GM12878 (cell line): Measurements from ENCODE around the gene CAMTA1. TPM values are rescaled to one million over a fixed set of nuclear protein-coding genes. Genes with fewer than 3 reads are reported as not detected.

Experiments used
- ATAC-seq: fragments of 200-7000 bp; cut with Tn5 transposase; 3 replicates; pipeline ENCODE4 v1.9.1; 2020; ENCODE audit warnings: mild to moderate bottlenecking, moderate library complexity
- BruUV-seq: library from RNA; stranded (reverse); fragments of 400-500 nt; replicated peaks from 2 replicates; lab custom pipeline; 2021; lab: Mats Ljungman, UMichigan
- CTCF ChIA-PET: fragments of 300-600 bp; sonication (Branson Sonifier 250); formaldehyde crosslinking; extraction: SDS; loops from one replicate; lab custom pipeline; 2021; ENCODE audit warnings: inconsistent platforms; lab: Yijun Ruan, JAX
- POLR2A ChIA-PET: fragments of 350-600 bp; formaldehyde crosslinking; extraction: SDS; loops from one replicate; lab custom pipeline; 2021; ENCODE audit warnings: inconsistent platforms; lab: Charles Lee
- RAD21 ChIA-PET: fragments of 300-600 bp; sonication (Branson Sonifier 250); formaldehyde crosslinking; loops from one replicate; lab custom pipeline; 2023; ENCODE audit warnings: antibody characterized with exemption; ENCODE audit not compliant: unreplicated experiment; lab: Charles Lee
- SMC1A ChIA-PET: fragments of 300-600 bp; sonication (Branson Sonifier 250); formaldehyde crosslinking; loops from one replicate; lab custom pipeline; 2023; ENCODE audit not compliant: unreplicated experiment, uncharacterized antibody; lab: Charles Lee
- DNase-seq: peaks from one replicate; pipeline ENCODE4 v3.0.0-alpha.2; 2011; ENCODE audit warnings: low read depth, low spot score
- FAIRE-seq: peaks from 3 replicates; lab custom pipeline; 2011; peaks lifted over from hg19 to GRCh38; lab: Jason Lieb, UNC
- H2AFZ ChIP-seq: 2 replicates; pipeline ENCODE4 v1.6.0; 2011; ENCODE audit warnings: low read depth, low read length, control low read depth; ENCODE audit not compliant: control insufficient read depth
- H3K27ac ChIP-seq: 2 replicates; pipeline ENCODE4 v1.5.1; 2011; ENCODE audit warnings: control low read depth; ENCODE audit not compliant: control insufficient read depth, insufficient read depth
- H3K27me3 ChIP-seq, 2 experiments: replicated peaks in 1 of 2; 2 replicates each; pipeline versions ENCODE4 v1.6.0 to v1.6.1; 2011; ENCODE audit warnings: low read length in 1 of 2; ENCODE audit not compliant: control insufficient read depth in 2 of 2, insufficient read depth in 2 of 2
- H3K36me3 ChIP-seq, 2 experiments: 2 replicates each; pipeline ENCODE4 v1.5.1; 2011; ENCODE audit warnings: low read length in 1 of 2; ENCODE audit not compliant: control insufficient read depth in 2 of 2, insufficient read depth in 2 of 2
- H3K4me1 ChIP-seq: 2 replicates; pipeline ENCODE4 v1.6.1; 2011; ENCODE audit warnings: mild to moderate bottlenecking, low read length, moderate library complexity, mixed read lengths; ENCODE audit not compliant: control insufficient read depth, insufficient read depth
- H3K4me2 ChIP-seq: 2 replicates; pipeline ENCODE4 v1.6.0; 2011; ENCODE audit warnings: control low read depth; ENCODE audit not compliant: control insufficient read depth, insufficient read depth
- H3K4me3 ChIP-seq: fragments of 200-600 bp; sonication (generic); 2 replicates; pipeline ENCODE4 v1.5.1; 2016
- H3K79me2 ChIP-seq: 2 replicates; pipeline ENCODE4 v1.6.0; 2011; ENCODE audit warnings: low read length; ENCODE audit not compliant: control insufficient read depth, insufficient read depth
- H3K9ac ChIP-seq: 2 replicates; pipeline ENCODE4 v1.8.0; 2011; ENCODE audit warnings: low read length, control low read depth, mixed read lengths; ENCODE audit not compliant: control insufficient read depth, insufficient read depth
- H3K9me3 ChIP-seq: replicated peaks from 3 replicates; pipeline ENCODE4 v1.5.1; 2011; ENCODE audit warnings: mild to moderate bottlenecking, low read length; ENCODE audit not compliant: control insufficient read depth, insufficient read depth
- H4K20me1 ChIP-seq: 2 replicates; pipeline ENCODE4 v1.6.0; 2011; ENCODE audit not compliant: control insufficient read depth, insufficient read depth
- ATF2 ChIP-seq: IDR thresholded peaks from 2 replicates; pipeline ENCODE4 v1.6.1; 2012; ENCODE audit warnings: low read length, inconsistent platforms
- BHLHE40 ChIP-seq, 2 experiments: fragments of 450-650 bp in 1 of 2; IDR thresholded peaks; 2 replicates each; pipeline ENCODE4 v1.6.1; 2011 to 2017; ENCODE audit warnings: low read depth in 2 of 2, borderline replicate concordance in 1 of 2, improper control_type of control experiment in 1 of 2, low read length in 1 of 2, mild to moderate bottlenecking in 1 of 2
- CHD4 ChIP-seq: fragments of 200-600 bp; sonication (generic); IDR thresholded peaks from 2 replicates; pipeline ENCODE4 v1.6.1; 2016; ENCODE audit warnings: mild to moderate bottlenecking
- DPF2 ChIP-seq: fragments of 450-650 bp; IDR thresholded peaks from 2 replicates; pipeline ENCODE4 v1.6.1; 2017; ENCODE audit warnings: mild to moderate bottlenecking
- IKZF1 ChIP-seq: fragments of 450-650 bp; conservative IDR thresholded peaks from 2 replicates; pipeline ENCODE4 v1.6.1; 2017; ENCODE audit warnings: antibody characterized with exemption, mild to moderate bottlenecking
- LARP7 ChIP-seq: fragments of 450-650 bp; IDR thresholded peaks from 2 replicates; pipeline ENCODE4 v1.6.1; 2017; ENCODE audit warnings: mild to moderate bottlenecking
- NFYA ChIP-seq: IDR thresholded peaks from 2 replicates; pipeline ENCODE4 v1.6.1; 2011; ENCODE audit warnings: low read depth, mild to moderate bottlenecking, low read length, improper control_type of control experiment, borderline replicate concordance
- NR2F1 ChIP-seq: fragments of 450-650 bp; conservative IDR thresholded peaks from 2 replicates; pipeline ENCODE4 v1.6.1; 2017; ENCODE audit warnings: mild to moderate bottlenecking
- PAX5 ChIP-seq: IDR thresholded peaks from 2 replicates; pipeline ENCODE4 v1.6.1; 2011; ENCODE audit warnings: low read depth, low read length, borderline replicate concordance
- PBX3 ChIP-seq: IDR thresholded peaks from 2 replicates; pipeline ENCODE4 v1.6.1; 2011; ENCODE audit warnings: mild to moderate bottlenecking, low read depth, low read length, moderate library complexity; ENCODE audit not compliant: insufficient replicate concordance
- PKNOX1 ChIP-seq: fragments of 450-650 bp; IDR thresholded peaks from 2 replicates; pipeline ENCODE4 v1.6.1; 2016; ENCODE audit warnings: mild to moderate bottlenecking
- POLR2A ChIP-seq: IDR thresholded peaks from 2 replicates; pipeline ENCODE4 v1.6.1; 2011; ENCODE audit warnings: low read depth, mild to moderate bottlenecking, low read length
- RELA ChIP-seq: fragments of 450-650 bp; IDR thresholded peaks from 2 replicates; pipeline ENCODE4 v1.8.0; 2014; ENCODE audit warnings: borderline replicate concordance; ENCODE audit not compliant: partially characterized antibody
- SP1 ChIP-seq: IDR thresholded peaks from one replicate; pipeline ENCODE4 v1.6.1; 2011; ENCODE audit warnings: low read depth, low read length
- SUPT20H ChIP-seq: IDR thresholded peaks from 2 replicates; pipeline ENCODE4 v1.6.1; 2011; ENCODE audit warnings: low read depth, mild to moderate bottlenecking, low read length, moderate library complexity, borderline replicate concordance; ENCODE audit not compliant: control insufficient read depth
- USF1 ChIP-seq: IDR thresholded peaks from 2 replicates; pipeline ENCODE4 v1.6.1; 2011; ENCODE audit warnings: borderline replicate concordance, low read depth, mild to moderate bottlenecking, moderate library complexity, mixed read lengths, low read length; ENCODE audit not compliant: insufficient read depth; ENCODE audit errors: extremely low read length
- ZBTB33 ChIP-seq: fragments of 450-650 bp; IDR thresholded peaks from 2 replicates; pipeline ENCODE4 v1.6.1; 2017; ENCODE audit warnings: mild to moderate bottlenecking
- WGBS: methylation state at CpG from one replicate; pipeline ENCODE4 v1.1.6; 2016; ENCODE audit warnings: low lambda C conversion rate; ENCODE audit not compliant: insufficient replicate concordance, insufficient coverage; ENCODE audit errors: missing lambda C conversion rate; 5-methylcytosine and 5-hydroxymethylcytosine counted together
- in situ Hi-C: fragments of 300-500 bp; cut with MboI; formaldehyde crosslinking; loops from 9 replicates; pipeline ENCODE4 v1.14.3; 2018; ENCODE audit warnings: mixed read lengths
- intact Hi-C: fragments of 100-400 bp; cut with micrococcal nuclease; formaldehyde crosslinking; loops from one replicate; pipeline ENCODE4 v1.14.2; 2022; ENCODE audit not compliant: unreplicated experiment
- polyA plus RNA-seq, 11 experiments: library from polyadenylated mRNA; depleted of rRNA in 4 of 11; unstranded in 6 of 11; stranded (reverse) in 5 of 11; fragments of >200 nt; fragmentation: Nextera tagmentation in 4 of 11; fragmentation: Illumina TruSeq in 1 of 11; extraction: Ambion mirVana in 4 of 11; extraction: Trizol in 1 of 11; gene quantifications; 1 replicate in 1 of 11; 2 replicates in 10 of 11; pipeline versions ENCODE4 v1.2.1 to v1.2.3, GENCODE V29; 2011 to 2016; ENCODE audit warnings: inconsistent platforms in 2 of 11, missing spikeins in 2 of 11, low read depth in 1 of 11
- total RNA-seq, 4 experiments: library from RNA; depleted of rRNA in 3 of 4; stranded (reverse); fragments of >200 nt in 3 of 4; fragmentation: Illumina TruSeq in 1 of 4; extraction: Trizol in 1 of 4; gene quantifications; 2 replicates each; pipeline versions ENCODE4 v1.2.1 to v1.2.3, GENCODE V29; 2013 to 2021

The CAMTA1 gene
- total and polyA plus RNA-seq, 10 of the 15 experiments (the other 5 are each of a cell fraction or from before 2014, with no cell fraction given), result 37.7 to 148 (median 76.4) TPM

- ChIA-PET SMC1A (no interaction called here), POLR2A (interaction anchor here (0.7 kb wide), 1 partner anchor 12 kb away, joined by 3 read pairs; no protein-coding TSS in a partner anchor), RAD21 (no interaction called here), CTCF (no interaction called here)
- intact Hi-C loops (no loop called here), in situ Hi-C loops (no loop called here)
- Histone ChIP-seq H3K4me3 (peak within 1 kb of the TSS; percentile 57; the same call in 1 of the 2 replicates), H3K27me3 (no peaks in the 10 kb centered on the region), H3K27ac (no peak within 1 kb of the TSS), H4K20me1 (no peaks in the 10 kb centered on the region), H3K9me3 (no peaks in the 10 kb centered on the region), H3K4me2 (peak within 1 kb of the TSS; percentile 86), H3K36me3 (peaks cover 0 to 9% of the 10 kb centered on the region in 2 experiments; a peak in 2 of 4 replicates), H2AFZ (peak within 1 kb of the TSS; percentile 83), H3K79me2 (no peaks in the 10 kb centered on the region), H3K9ac (peak within 1 kb of the TSS; percentile 27; the same call in 1 of the 2 replicates), H3K4me1 (peaks cover 7% of the 10 kb centered on the region; the same call in 1 of the 2 replicates)
- no TSS peak for BruUV-seq
- FAIRE-seq (no peak), ATAC-seq (peak; percentile 99), DNase-seq (peak; percentile 48)
- WGBS, result 7% methylated on average over 30 of the region's 90 CpGs
- TF ChIP-seq PAX5, result no peak
- no peak for TF ChIP-seq SUPT20H
- peak; percentile 32 to 91; a peak in 3 of 4 replicates for TF ChIP-seq BHLHE40 (IDR thresholded peaks at IDR 0.05; ENCODE audit: borderline replicate concordance in 1 of 2, low read depth in 2 of 2, low read length in 1 of 2)
- peak; percentile 67 for TF ChIP-seq SP1
- no peak for TF ChIP-seq RELA
- TF ChIP-seq LARP7, result 0 out of 2 replicates have a peak, but pooled peaks have one; percentile 51
- peak; percentile 73 for TF ChIP-seq DPF2
- TF ChIP-seq USF1, result peak; percentile 49
- TF ChIP-seq ZBTB33, result peak; percentile 63; the same call in 1 of the 2 replicates
- peak; percentile 97 for TF ChIP-seq PKNOX1
- TF ChIP-seq IKZF1, result peak; percentile 26; the same call in 1 of the 2 replicates
- TF ChIP-seq NFYA, result no peak
- peak; percentile 58; the same call in 1 of the 2 replicates for TF ChIP-seq POLR2A
- no peak for TF ChIP-seq CHD4
- TF ChIP-seq PBX3, result peak; percentile 94
- TF ChIP-seq NR2F1, result 0 out of 2 replicates have a peak, but pooled peaks have one; percentile 35
- no peak for TF ChIP-seq ATF2
Measured at GRCh38 chr1:7783826-7784491, 998.7 kb downstream of the CAMTA1 start, which contains the start of gene PER3. Gene PER3, plus strand, starts transcription at chr1:7784291. Its CDS starts 587 bp downstream, at chr1:7784878.
